Right atrium auricular region (tissue), 2 donors: Measurements from ENCODE around the gene NVL. TPM values are rescaled to one million over a fixed set of nuclear protein-coding genes. Genes with fewer than 3 reads are reported as not detected.

Source experiments
- DNase-seq: peaks from one replicate; pipeline ENCODE4 v3.0.0-alpha.2; 2019; ENCODE audit warnings: low spot score
- H3K27ac ChIP-seq, 2 donors: fragments of 200-600 bp; sonication (generic); 1 replicate in 1 of 2; 2 replicates in 1 of 2; pipeline ENCODE4 v1.5.1; 2016 to 2019
- H3K27me3 ChIP-seq, 2 donors: fragments of 200-600 bp; sonication (generic); one replicate each; pipeline versions ENCODE4 v1.5.1 to v1.6.0; 2017 to 2019
- H3K36me3 ChIP-seq: fragments of 200-600 bp; sonication (generic); one replicate; pipeline ENCODE4 v1.5.1; 2016
- H3K4me1 ChIP-seq, 2 donors: fragments of 200-600 bp; sonication (generic); one replicate each; pipeline versions ENCODE4 v1.5.1 to v1.6.0; 2017 to 2019
- H3K4me3 ChIP-seq, 2 donors: fragments of 200-600 bp; sonication (generic); 1 replicate in 1 of 2; 2 replicates in 1 of 2; pipeline ENCODE4 v1.5.1; 2017 to 2019; ENCODE audit warnings: mild to moderate bottlenecking in 1 of 2, moderate library complexity in 1 of 2
- H3K9me3 ChIP-seq, 2 donors: fragments of 200-600 bp; sonication (generic); one replicate each; pipeline ENCODE4 v1.5.1; 2019
- total RNA-seq, 2 donors: library from RNA; depleted of rRNA; stranded (reverse); fragments of >200 nt; gene quantifications; one replicate each; pipeline ENCODE4 v1.1.0, GENCODE V29; 2016
- TF ChIP-seq, protein P1 (sequence below), 2 donors: fragments of 200-600 bp; sonication (generic); IDR thresholded peaks; one replicate each; pipeline ENCODE4 v1.5.1; 2019; ENCODE audit warnings: antibody characterized with exemption in 2 of 2

NVL gene
- total RNA-seq, 2 donors from 2014 or later = 7.5 to 8.3 TPM

DNA sequence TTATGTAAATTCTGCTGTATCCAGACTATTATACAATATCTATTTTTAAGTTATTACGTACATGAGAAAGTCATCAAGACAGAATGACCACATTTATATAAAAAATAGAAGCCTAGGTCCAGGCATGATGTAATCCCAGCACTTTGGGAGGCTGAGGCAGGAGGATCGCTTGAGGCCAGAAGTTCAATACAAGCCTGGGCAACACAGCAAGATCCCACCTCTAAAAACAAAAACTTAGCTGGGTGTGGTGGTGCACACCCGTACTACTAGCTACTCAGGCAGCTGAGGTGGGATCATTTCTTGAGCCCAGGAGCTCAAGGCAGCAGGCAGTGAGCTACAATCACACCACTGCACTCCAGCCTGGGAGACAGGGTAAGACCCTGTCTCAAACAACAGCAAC is 58.9 kb downstream of the NVL start:
- Histone ChIP-seq H3K4me1 (no peaks in the 10 kb centered on the region), H3K27ac (no peak overlapping the region), H3K9me3 (no peaks in the 10 kb centered on the region), H3K27me3 (no peaks in the 10 kb centered on the region), H3K36me3 (peaks cover 16% of the 10 kb centered on the region), H3K4me3 (no peak overlapping the region)
- DNase-seq = no peak
- TF ChIP-seq, protein P1, sequence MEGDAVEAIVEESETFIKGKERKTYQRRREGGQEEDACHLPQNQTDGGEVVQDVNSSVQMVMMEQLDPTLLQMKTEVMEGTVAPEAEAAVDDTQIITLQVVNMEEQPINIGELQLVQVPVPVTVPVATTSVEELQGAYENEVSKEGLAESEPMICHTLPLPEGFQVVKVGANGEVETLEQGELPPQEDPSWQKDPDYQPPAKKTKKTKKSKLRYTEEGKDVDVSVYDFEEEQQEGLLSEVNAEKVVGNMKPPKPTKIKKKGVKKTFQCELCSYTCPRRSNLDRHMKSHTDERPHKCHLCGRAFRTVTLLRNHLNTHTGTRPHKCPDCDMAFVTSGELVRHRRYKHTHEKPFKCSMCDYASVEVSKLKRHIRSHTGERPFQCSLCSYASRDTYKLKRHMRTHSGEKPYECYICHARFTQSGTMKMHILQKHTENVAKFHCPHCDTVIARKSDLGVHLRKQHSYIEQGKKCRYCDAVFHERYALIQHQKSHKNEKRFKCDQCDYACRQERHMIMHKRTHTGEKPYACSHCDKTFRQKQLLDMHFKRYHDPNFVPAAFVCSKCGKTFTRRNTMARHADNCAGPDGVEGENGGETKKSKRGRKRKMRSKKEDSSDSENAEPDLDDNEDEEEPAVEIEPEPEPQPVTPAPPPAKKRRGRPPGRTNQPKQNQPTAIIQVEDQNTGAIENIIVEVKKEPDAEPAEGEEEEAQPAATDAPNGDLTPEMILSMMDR (IDR thresholded peaks at IDR 0.05) = no peak

DNA sequence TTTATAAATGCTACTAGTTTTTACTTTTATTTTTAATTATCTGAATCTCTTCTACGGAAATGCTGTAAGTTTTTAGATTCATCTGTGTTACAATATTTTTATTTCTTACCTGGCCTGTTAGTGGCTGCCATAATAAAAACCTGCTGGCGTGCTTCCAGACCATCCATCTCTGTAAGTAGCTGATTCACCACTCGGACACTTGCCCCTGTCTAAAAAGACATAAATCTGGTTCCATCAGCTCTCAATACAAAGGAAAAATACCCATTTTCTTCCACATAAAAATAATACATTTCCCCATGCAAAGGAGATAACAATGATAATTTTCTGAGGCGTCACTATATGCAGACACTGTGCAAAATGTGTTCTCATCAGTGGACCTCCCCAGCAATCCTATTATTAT is 62.0 kb downstream of the NVL start:
- Histone ChIP-seq H3K4me3 (no peak overlapping the region), H3K27ac (no peak overlapping the region), H3K27me3 (no peaks in the 10 kb centered on the region), H3K36me3 (peaks cover 16% of the 10 kb centered on the region), H3K4me1 (no peaks in the 10 kb centered on the region), H3K9me3 (no peaks in the 10 kb centered on the region)
- DNase-seq = no peak
- TF ChIP-seq, protein P1 (IDR thresholded peaks at IDR 0.05) = no peak

DNA sequence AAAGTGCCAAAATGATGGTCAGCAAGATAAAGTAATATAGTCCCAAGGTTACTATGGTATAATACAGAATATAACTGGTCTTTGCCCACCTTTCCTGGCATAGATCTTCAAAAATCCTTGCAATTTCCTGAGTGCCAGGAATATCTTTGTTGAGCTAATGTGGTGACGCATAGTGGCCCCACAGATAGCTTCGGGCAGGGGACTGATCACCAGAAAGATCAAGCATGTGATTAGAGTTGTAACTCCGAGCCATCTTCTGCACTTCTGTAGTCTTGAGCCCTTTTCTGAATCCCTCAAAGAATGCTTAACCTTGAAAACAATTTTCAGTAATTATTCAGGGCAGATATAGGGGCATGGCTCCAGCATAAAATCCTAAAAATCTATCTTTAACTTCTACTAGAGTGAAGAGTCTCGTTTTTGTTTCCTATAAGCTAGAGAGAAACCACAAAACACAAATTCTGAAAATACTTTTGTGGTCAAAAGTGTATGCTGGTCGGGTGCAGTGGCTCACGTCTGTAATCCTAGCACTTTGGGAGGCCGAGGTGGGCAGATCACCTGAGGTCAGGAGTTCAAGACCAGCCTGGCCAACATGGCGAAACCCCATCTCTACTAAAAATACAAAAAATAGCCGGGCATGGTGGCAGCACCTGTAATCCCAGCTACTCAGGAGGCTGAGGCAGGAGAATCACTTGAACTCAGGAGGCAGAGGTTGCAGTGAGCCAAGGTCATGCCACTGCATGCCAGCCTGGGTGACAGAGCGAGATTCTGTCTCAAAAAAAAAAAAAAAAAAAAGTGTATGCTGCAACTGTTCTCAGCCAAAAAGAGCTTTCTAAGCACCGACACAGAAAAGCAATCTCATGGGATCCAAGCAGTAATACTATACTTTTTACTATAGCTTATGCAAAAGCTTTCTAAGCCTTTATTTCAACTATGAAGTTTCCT is 62.8 kb downstream of the NVL start:
- no peaks in the 10 kb centered on the region for H3K4me1 ChIP-seq
- H3K27me3 ChIP-seq = no peaks in the 10 kb centered on the region
- H3K9me3 ChIP-seq = no peaks in the 10 kb centered on the region
- no peak overlapping the region for H3K27ac ChIP-seq
- TF ChIP-seq, protein P1 (IDR thresholded peaks at IDR 0.05) = no peak
- no peak overlapping the region for H3K4me3 ChIP-seq
- DNase-seq = no peak
- peaks cover 16% of the 10 kb centered on the region for H3K36me3 ChIP-seq

DNA sequence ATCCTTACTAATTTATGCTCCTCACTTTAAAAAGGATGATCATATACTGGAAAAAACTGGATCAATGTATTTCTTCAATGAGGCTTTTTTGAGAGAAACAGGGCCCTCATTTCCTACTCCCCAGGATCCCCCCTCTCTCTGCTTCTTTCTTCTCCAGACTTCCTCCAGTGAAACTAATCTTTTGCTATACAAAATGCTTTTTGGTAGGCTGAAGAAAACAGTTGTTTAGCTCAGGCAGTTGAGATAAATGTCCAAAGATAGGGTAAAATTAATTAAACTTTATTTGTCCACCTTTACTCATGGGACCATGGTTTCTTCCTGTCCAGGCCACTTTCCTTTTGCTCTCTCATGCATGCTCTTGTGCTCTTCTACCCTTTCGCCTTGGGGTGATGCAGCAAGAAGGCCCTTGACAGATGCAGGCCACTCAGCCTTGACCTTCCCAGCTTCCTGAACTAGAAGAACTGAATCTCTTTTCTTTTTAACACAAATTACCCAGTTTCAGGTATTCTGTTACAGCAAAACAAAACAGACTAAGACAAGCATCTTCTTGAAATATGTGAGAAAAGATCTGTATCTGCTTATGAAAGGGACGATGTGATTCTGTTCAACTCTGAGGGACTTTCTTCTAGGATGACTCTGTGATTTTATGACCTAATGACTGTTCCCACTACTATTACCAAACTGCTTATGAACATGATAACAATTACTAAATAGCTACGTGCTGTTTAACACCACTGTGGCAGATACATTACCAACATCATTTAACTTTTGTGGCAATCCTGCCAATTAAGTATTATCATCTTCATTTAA is 63.7 kb downstream of the NVL start:
- H3K36me3 ChIP-seq = peaks cover 16% of the 10 kb centered on the region
- no peak overlapping the region for H3K4me3 ChIP-seq
- no peaks in the 10 kb centered on the region for H3K27me3 ChIP-seq
- no peak for DNase-seq
- TF ChIP-seq, protein P1 (IDR thresholded peaks at IDR 0.05) = no peak
- H3K9me3 ChIP-seq = no peaks in the 10 kb centered on the region
- H3K27ac ChIP-seq = no peak overlapping the region
- H3K4me1 ChIP-seq = no peaks in the 10 kb centered on the region

GRCh38 chr1:224264321-224264720 is 65.7 kb downstream of the NVL start:
- Histone ChIP-seq H3K27ac (no peak overlapping the region), H3K4me3 (no peak overlapping the region), H3K9me3 (no peaks in the 10 kb centered on the region), H3K27me3 (no peaks in the 10 kb centered on the region), H3K4me1 (no peaks in the 10 kb centered on the region), H3K36me3 (peaks cover 16% of the 10 kb centered on the region)
- TF ChIP-seq, protein P1 (IDR thresholded peaks at IDR 0.05) = no peak
- DNase-seq = no peak
